Measurements from ENCODE around the gene PPP1R2C. TPM values are rescaled to one million over a fixed set of nuclear protein-coding genes. Genes with fewer than 3 reads are reported as not detected.

The PPP1R2C gene
- total and polyA plus RNA-seq, 2 of the 8 experiments (the other 6 are each of a cell fraction or from before 2014, with no cell fraction given), result not detected

DNA sequence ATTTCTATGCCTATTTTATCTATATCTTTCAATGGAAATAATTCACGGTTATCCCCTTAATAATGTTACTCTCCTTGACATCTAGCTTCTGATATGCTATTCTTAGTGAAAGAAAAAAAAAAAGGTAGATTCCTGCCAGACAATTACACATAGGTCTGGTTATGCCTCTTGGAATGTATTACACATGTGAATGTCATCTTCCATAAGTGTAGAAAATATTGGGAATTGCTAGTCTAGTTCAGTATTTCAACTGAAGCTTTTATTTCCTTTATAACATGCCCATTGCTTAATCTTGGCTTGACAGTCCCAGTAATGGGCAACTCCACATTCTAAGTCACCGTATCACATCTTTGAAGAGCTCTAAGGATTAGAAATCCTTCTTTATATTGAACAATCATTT is 25.4 kb upstream of the PPP1R2C start (continued):
- TF ChIP-seq CHD7 (IDR thresholded peaks at IDR 0.05; ENCODE audit: insufficient replicate concordance, low read length) (no peak), EP300 (IDR thresholded peaks at IDR 0.05; ENCODE audit: borderline replicate concordance in 1 of 2, low read depth in 2 of 2, low read length in 2 of 2) (no peak), HDAC6 (IDR thresholded peaks at IDR 0.05; ENCODE audit: low read depth, low read length) (no peak), SRF (IDR thresholded peaks at IDR 0.05; ENCODE audit: low read depth, low read length) (no peak), NANOG (IDR thresholded peaks at IDR 0.05; ENCODE audit: insufficient read depth, low read depth, low read length, poor library complexity, severe bottlenecking) (no peak), TEAD4 (IDR thresholded peaks at IDR 0.05; ENCODE audit: low read depth, low read length) (no peak), SP2 (IDR thresholded peaks at IDR 0.05; ENCODE audit: low read length) (no peak), CBX5 (IDR thresholded peaks at IDR 0.05; ENCODE audit: low read depth, low read length) (no peak), CBX8 (IDR thresholded peaks at IDR 0.05; ENCODE audit: borderline replicate concordance, low read depth, low read length) (no peak), SIN3A (conservative IDR thresholded peaks at IDR 0.05 in 1 of 2, IDR thresholded peaks at IDR 0.05 in 1 of 2; ENCODE audit: low read depth in 1 of 2, low read length in 2 of 2) (no peak)
- TF ChIP-seq, protein P1, sequence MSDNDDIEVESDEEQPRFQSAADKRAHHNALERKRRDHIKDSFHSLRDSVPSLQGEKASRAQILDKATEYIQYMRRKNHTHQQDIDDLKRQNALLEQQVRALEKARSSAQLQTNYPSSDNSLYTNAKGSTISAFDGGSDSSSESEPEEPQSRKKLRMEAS (IDR thresholded peaks at IDR 0.05), result no peak
